Esophagus squamous epithelium (tissue), 4 donors: Measurements from ENCODE around the gene WDR37.

Experiments used
- POLR2A ChIP-seq, 4 donors: fragments of 450-650 bp; IDR thresholded peaks; one replicate each; pipeline ENCODE4 v1.6.1; 2017; ENCODE audit warnings: antibody characterized with exemption in 4 of 4, mild to moderate bottlenecking in 4 of 4, moderate library complexity in 3 of 4
- TF ChIP-seq, protein P1 (sequence below), 6 experiments: fragments of 450-650 bp in 4 of 6; fragments of 200-600 bp in 2 of 6; sonication (generic) in 2 of 6; IDR thresholded peaks; one replicate each; pipeline ENCODE4 v1.5.1; 2016 to 2019; ENCODE audit warnings: antibody characterized with exemption in 6 of 6, mild to moderate bottlenecking in 4 of 6, moderate library complexity in 4 of 6

DNA sequence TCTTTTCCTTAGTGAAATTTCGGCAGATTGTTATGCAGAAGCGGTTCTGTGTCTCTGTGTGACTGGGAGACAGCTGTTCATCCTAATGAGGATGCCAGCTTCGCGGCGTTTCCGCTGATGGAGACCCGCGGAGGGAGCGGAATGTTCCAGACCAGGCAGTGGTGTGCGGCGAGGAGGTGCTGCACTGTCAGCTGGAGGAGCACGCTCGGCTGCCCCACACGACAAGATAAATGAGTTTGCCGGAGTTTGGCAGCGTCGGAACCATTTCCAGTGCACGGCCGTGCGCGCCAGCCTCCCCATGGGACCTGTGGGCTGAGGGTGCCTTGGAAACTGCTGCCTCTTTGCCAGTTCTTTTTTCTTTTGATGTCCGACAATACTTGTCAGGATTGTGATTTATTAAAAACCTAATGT, 64.6 kb downstream of the WDR37 start:
- TF ChIP-seq POLR2A (IDR thresholded peaks at IDR 0.05): no peak
- TF ChIP-seq, protein P1, sequence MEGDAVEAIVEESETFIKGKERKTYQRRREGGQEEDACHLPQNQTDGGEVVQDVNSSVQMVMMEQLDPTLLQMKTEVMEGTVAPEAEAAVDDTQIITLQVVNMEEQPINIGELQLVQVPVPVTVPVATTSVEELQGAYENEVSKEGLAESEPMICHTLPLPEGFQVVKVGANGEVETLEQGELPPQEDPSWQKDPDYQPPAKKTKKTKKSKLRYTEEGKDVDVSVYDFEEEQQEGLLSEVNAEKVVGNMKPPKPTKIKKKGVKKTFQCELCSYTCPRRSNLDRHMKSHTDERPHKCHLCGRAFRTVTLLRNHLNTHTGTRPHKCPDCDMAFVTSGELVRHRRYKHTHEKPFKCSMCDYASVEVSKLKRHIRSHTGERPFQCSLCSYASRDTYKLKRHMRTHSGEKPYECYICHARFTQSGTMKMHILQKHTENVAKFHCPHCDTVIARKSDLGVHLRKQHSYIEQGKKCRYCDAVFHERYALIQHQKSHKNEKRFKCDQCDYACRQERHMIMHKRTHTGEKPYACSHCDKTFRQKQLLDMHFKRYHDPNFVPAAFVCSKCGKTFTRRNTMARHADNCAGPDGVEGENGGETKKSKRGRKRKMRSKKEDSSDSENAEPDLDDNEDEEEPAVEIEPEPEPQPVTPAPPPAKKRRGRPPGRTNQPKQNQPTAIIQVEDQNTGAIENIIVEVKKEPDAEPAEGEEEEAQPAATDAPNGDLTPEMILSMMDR (IDR thresholded peaks at IDR 0.05): no peak
